SKM-1 treated with dmso at 0.1 percent for 144 hours (cell line): Measurements from ENCODE around the gene LPAR6.

ENCODE experiments used
- DNase-seq: peaks from one replicate; lab custom pipeline; 2025; ENCODE audit not compliant: unreplicated experiment; lab: John Stamatoyannopoulos, UW

The LPAR6 gene

GRCh38 chr13:48377857-48378256, 35.1 kb downstream of the LPAR6 start:
- no peak for DNase-seq

DNA sequence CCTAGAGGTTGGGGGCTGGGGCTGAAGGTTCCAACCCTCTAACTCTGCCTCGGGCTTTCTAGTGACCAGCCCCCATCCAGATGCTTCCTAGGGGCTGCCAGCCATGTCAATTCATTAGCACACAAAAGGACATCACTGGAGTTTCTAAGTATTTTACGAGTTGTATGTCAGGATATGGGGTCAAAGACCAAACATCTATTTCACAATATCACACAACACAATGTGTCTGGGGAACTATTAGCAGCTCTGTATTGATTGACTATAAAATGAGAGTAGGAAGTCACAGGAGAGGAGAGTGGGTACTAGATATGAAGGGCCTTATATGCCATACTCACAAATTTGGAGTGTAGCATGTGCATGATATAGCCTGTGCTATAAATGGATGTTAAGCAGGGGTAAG, 42.1 kb downstream of the LPAR6 start:
- DNase-seq: no peak

DNA sequence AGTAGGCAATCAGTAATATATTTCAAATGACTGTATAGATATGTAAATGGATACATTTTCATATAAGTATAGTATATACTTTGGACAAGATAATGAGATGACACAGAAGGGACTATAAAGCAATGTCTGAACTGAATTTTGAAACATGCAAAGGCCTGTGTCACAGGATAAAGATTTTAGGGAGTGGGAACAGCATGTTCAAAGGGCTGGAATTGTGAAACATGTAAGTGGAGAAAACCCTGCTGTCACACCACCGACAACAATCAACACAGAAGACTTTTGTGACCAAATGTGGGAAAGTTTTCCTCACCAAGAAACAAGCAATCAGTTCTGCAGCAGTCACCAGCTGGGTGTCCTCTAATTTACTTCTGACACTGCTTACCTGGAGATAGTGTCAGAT, 42.9 kb downstream of the LPAR6 start:
- DNase-seq: no peak
